Stomach (tissue), 9 donors: ENCODE measurements around the gene PCDHGA1. TPM values are rescaled to one million over a fixed set of nuclear protein-coding genes. Genes with fewer than 3 reads are reported as not detected.
A peak's percentile ranks its signal among the peaks of the same experiment; 100 is the strongest.
"Not testable (repeated sequence)": the region's sequence is repeated elsewhere in the genome, so short reads cannot be mapped to it uniquely, and the experiment has no call there.

Experiments
- DNase-seq, 2 donors: peaks; one replicate each; pipeline versions ENCODE4 v3.0.0 to v3.0.0-alpha.2; 2013 to 2019
- H3K27ac ChIP-seq, 5 donors: fragments of 200-600 bp in 4 of 5; sonication (generic) in 4 of 5; one replicate each; pipeline ENCODE4 v1.5.1; 2013 to 2019; ENCODE audit warnings: mild to moderate bottlenecking in 1 of 5, moderate library complexity in 1 of 5
- H3K27me3 ChIP-seq, 3 donors: fragments of 200-600 bp; sonication (generic); one replicate each; pipeline ENCODE4 v1.5.1; 2017 to 2019; ENCODE audit warnings: mixed run types in 1 of 3
- H3K36me3 ChIP-seq, 4 donors: fragments of 200-600 bp; sonication (generic); 1 replicate in 3 of 4; 2 replicates in 1 of 4; pipeline ENCODE4 v1.5.1; 2016 to 2019
- H3K4me1 ChIP-seq, 4 donors: fragments of 200-600 bp; sonication (generic); one replicate each; pipeline ENCODE4 v1.5.1; 2016 to 2019
- H3K4me3 ChIP-seq, 4 donors: fragments of 200-600 bp; sonication (generic) in 3 of 4; one replicate each; pipeline ENCODE4 v1.5.1; 2016 to 2019; ENCODE audit warnings: mild to moderate bottlenecking in 1 of 4
- H3K9me3 ChIP-seq, 4 donors: fragments of 200-600 bp; sonication (generic); one replicate each; pipeline ENCODE4 v1.5.1; 2016 to 2019
- CTCF ChIP-seq, 7 experiments: fragments of 450-650 bp in 4 of 7; fragments of 200-600 bp in 3 of 7; sonication (generic) in 3 of 7; IDR thresholded peaks; one replicate each; pipeline ENCODE4 v1.5.1; 2016 to 2019; ENCODE audit warnings: antibody characterized with exemption in 7 of 7, control low read depth in 2 of 7, mild to moderate bottlenecking in 1 of 7
- EP300 ChIP-seq: sonication (generic); formaldehyde crosslinking; IDR thresholded peaks from one replicate; pipeline ENCODE4 v1.6.1; 2017; ENCODE audit warnings: antibody characterized with exemption
- POLR2A ChIP-seq, 4 donors: fragments of 450-650 bp; IDR thresholded peaks; one replicate each; pipeline ENCODE4 v1.6.1; 2016; ENCODE audit warnings: antibody characterized with exemption in 4 of 4, control low read depth in 2 of 4, mild to moderate bottlenecking in 1 of 4, moderate library complexity in 1 of 4
- POLR2AphosphoS5 ChIP-seq, 3 donors: sonication (generic); formaldehyde crosslinking; IDR thresholded peaks; one replicate each; pipeline ENCODE4 v1.6.1; 2016; ENCODE audit warnings: antibody characterized with exemption in 3 of 3
- WGBS, 5 donors: extraction: QIAGEN DNeasy Blood & Tissue Kit in 3 of 5; methylation state at CpG; one replicate each; pipeline versions ENCODE4 v1.1.5 to v1.1.7; 2013 to 2018; 5-methylcytosine and 5-hydroxymethylcytosine counted together
- intact Hi-C: fragments of 100-400 bp; cut with DNase I; formaldehyde crosslinking; loops from one replicate; pipeline ENCODE4 v1.15.1; 2023; ENCODE audit warnings: low total_unique reads
- polyA plus RNA-seq, 3 donors: library from polyadenylated mRNA; stranded (reverse); fragments of 200-250 nt; gene quantifications; one replicate each; pipeline ENCODE4 v1.2.3, GENCODE V29; 2013
- total RNA-seq, 5 donors: library from RNA; depleted of rRNA; stranded (reverse); fragments of >200 nt; gene quantifications; one replicate each; pipeline versions ENCODE4 v1.1.0 to v1.2.3, GENCODE V29; 2014 to 2016
- donor health status: healthy with polysubstance abuse.
- donor health status: Bipolar disorder and iron deficiency.
- donor health status: healthy.

Gene PCDHGA1
- total and polyA plus RNA-seq, 8 donors = 0.13 to 0.18 TPM; not detected in 6

- 17 to 25% (median 24%) methylated on average over 9 of the region's 9 CpGs for WGBS, 5 donors
- intact Hi-C loops = no loop called here
- no peaks in the 10 kb centered on the region for H3K4me1 ChIP-seq
Measured at GRCh38 chr5:141343242-141343952, 13.1 kb downstream of the PCDHGA1 start, which contains the start of gene PCDHGA3. TSS of gene PCDHGA3 (plus strand) at chr5:141343829. CDS start at chr5:141344034, 205 bp downstream.

DNA sequence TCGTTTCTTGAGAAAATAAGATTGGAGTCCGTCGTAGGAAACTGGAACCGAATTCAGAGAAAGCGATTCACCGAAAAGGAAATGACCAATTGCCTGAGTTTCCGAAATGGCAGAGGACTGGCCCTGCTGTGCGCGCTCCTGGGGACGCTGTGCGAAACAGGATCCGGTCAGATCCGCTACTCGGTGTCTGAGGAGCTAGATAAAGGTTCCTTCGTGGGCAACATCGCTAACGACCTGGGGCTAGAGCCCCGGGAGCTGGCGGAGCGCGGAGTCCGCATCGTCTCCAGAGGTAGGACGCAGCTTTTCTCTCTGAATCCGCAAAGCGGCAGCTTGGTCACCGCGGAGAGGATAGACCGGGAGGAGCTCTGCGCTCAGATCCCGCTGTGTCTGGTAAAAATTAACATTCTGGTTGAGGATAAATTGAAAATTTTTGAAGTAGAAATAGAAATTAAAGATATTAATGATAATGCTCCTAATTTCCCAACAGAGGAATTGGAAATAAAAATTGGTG, 13.7 kb downstream of the PCDHGA1 start:
- 24 to 32% (median 27%) methylated on average over 31 of the region's 31 CpGs for WGBS, 5 donors
- DNase-seq = no peak
- Histone ChIP-seq H3K27ac (no peak overlapping the region), H3K4me3 (peak overlapping the region in 2 of 4 donors; percentile 4 to 17), H3K27me3 (peaks cover 0 to 66% (median 15%) of the 10 kb centered on the region in 3 donors), H3K9me3 (peaks cover 36 to 99% (median 96%) of the 10 kb centered on the region in 4 donors), H3K36me3 (peaks cover 0 to 8% (median 0%) of the 10 kb centered on the region in 4 donors), H3K4me1 (no peaks in the 10 kb centered on the region)
- no peak for TF ChIP-seq CTCF (IDR thresholded peaks at IDR 0.05)
- no peak for TF ChIP-seq POLR2A (IDR thresholded peaks at IDR 0.05)
- no peak for TF ChIP-seq EP300
- TF ChIP-seq POLR2AphosphoS5 (IDR thresholded peaks at IDR 0.05) = no peak
- intact Hi-C loops = no loop called here

More at GRCh38 chr5:141343242-141343952, 13.1 kb downstream of the PCDHGA1 start, which contains the start of gene PCDHGA3:
- Histone ChIP-seq H3K9me3 (peaks cover 42 to 99% (median 96%) of the 10 kb centered on the region in 4 donors), H3K27me3 (peaks cover 0 to 66% (median 18%) of the 10 kb centered on the region in 3 donors), H3K27ac (no peak within 1 kb of the TSS), H3K36me3 (peaks cover 0 to 8% (median 0%) of the 10 kb centered on the region in 4 donors), H3K4me3 (peak within 1 kb of the TSS in 2 of 4 donors; percentile 4 to 17)
- TF ChIP-seq POLR2AphosphoS5 (IDR thresholded peaks at IDR 0.05) = no peak
- no peak for TF ChIP-seq CTCF (IDR thresholded peaks at IDR 0.05)
- TF ChIP-seq POLR2A (IDR thresholded peaks at IDR 0.05) = no peak
- no peak for TF ChIP-seq EP300
- DNase-seq = peak in 1 of 2 donors; percentile 42

DNA sequence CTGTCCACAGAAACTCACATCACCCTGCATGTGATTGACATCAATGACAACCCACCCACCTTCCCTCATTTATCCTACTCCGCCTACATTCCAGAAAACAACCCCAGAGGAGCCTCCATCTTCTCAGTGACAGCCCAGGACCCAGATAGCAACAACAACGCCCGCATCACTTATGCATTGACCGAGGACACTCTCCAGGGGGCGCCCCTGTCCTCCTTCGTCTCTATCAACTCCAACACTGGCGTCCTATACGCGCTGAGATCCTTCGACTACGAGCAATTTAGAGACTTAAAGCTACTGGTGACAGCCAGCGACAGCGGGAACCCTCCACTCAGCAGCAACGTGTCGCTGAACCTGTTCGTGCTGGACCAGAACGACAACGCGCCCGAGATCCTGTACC, 15.0 kb downstream of the PCDHGA1 start:
- no peaks in the 10 kb centered on the region for H3K4me1 ChIP-seq
- 37 to 62% (median 39%) methylated on average over 11 to 20 of the region's 20 CpGs for WGBS, 5 donors
- no peak overlapping the region for H3K4me3 ChIP-seq
- TF ChIP-seq EP300 (no peak), CTCF (IDR thresholded peaks at IDR 0.05) (no peak)
- DNase-seq = no peak
- peaks cover 29 to 98% (median 94%) of the 10 kb centered on the region in 4 donors for H3K9me3 ChIP-seq
- H3K36me3 ChIP-seq = peaks cover 0 to 8% (median 0%) of the 10 kb centered on the region in 4 donors
- peaks cover 0 to 63% (median 12%) of the 10 kb centered on the region in 3 donors for H3K27me3 ChIP-seq
- intact Hi-C loops = no loop called here
- H3K27ac ChIP-seq = no peak overlapping the region

DNA sequence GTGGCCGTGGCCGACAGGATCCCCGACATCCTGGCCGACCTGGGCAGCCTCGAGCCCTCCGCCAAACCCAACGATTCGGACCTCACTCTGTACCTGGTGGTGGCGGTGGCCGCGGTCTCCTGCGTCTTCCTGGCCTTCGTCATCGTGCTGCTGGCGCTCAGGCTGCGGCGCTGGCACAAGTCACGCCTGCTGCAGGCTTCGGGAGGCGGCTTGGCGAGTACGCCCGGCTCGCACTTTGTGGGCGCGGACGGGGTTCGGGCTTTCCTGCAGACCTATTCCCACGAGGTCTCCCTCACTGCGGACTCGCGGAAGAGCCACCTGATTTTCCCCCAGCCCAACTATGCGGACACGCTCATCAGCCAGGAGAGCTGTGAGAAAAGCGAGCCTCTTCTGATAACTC, 15.7 kb downstream of the PCDHGA1 start:
- Histone ChIP-seq H3K27me3 (peaks cover 0 to 63% (median 12%) of the 10 kb centered on the region in 3 donors), H3K9me3 (peaks cover 28 to 98% (median 94%) of the 10 kb centered on the region in 4 donors)
- H3K4me3 ChIP-seq, H3K36me3 ChIP-seq, DNase-seq, H3K4me1 ChIP-seq, intact Hi-C loops, H3K27ac ChIP-seq: not testable (repeated sequence)
- WGBS, 5 donors = 42 to 48% (median 46%) methylated on average over 13 to 25 of the region's 35 CpGs
